Measurements from ENCODE around the gene AJAP1.

Gene AJAP1

DNA sequence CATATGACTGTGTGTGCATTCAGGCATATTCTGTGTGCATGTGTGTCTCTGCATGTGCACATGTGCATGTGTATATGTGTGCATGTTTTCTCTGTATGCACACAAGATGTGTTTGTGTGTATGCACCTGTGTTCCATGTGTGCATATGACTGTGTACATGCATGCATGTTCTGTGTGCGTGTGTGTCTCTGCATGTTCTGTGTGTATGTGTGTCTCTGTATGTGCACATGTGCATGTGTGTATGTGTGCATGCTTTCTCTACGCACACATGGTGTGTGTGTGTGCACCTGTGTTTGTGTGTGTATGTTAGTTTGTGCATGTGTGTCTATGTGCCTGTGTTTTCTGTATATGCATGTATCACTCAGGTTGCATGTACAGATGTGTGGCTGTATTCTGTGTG is 42.3 kb downstream of the AJAP1 start:
- TF ChIP-seq NFIC (IDR thresholded peaks at IDR 0.05) (no peak), FOXM1 (IDR thresholded peaks at IDR 0.05; ENCODE audit: borderline replicate concordance, low read depth) (no peak), YY1 (IDR thresholded peaks at IDR 0.05; ENCODE audit: low read depth) (no peak), TCF12 (IDR thresholded peaks at IDR 0.05; ENCODE audit: low read depth) (no peak), CEBPB (IDR thresholded peaks at IDR 0.05) (no peak), EP300 (IDR thresholded peaks at IDR 0.05; ENCODE audit: borderline replicate concordance) (no peak), TAF1 (IDR thresholded peaks at IDR 0.05; ENCODE audit: low read depth) (no peak), EGR1 (IDR thresholded peaks at IDR 0.05) (no peak), CREB1 (IDR thresholded peaks at IDR 0.05; ENCODE audit: low read depth) (no peak), TEAD4 (IDR thresholded peaks at IDR 0.05) (no peak), MAX (IDR thresholded peaks at IDR 0.05) (no peak), RAD21 (IDR thresholded peaks at IDR 0.05; ENCODE audit: low read depth) (no peak), ZBTB7A (IDR thresholded peaks at IDR 0.05; ENCODE audit: low read depth) (no peak)
- TF ChIP-seq, protein P1, sequence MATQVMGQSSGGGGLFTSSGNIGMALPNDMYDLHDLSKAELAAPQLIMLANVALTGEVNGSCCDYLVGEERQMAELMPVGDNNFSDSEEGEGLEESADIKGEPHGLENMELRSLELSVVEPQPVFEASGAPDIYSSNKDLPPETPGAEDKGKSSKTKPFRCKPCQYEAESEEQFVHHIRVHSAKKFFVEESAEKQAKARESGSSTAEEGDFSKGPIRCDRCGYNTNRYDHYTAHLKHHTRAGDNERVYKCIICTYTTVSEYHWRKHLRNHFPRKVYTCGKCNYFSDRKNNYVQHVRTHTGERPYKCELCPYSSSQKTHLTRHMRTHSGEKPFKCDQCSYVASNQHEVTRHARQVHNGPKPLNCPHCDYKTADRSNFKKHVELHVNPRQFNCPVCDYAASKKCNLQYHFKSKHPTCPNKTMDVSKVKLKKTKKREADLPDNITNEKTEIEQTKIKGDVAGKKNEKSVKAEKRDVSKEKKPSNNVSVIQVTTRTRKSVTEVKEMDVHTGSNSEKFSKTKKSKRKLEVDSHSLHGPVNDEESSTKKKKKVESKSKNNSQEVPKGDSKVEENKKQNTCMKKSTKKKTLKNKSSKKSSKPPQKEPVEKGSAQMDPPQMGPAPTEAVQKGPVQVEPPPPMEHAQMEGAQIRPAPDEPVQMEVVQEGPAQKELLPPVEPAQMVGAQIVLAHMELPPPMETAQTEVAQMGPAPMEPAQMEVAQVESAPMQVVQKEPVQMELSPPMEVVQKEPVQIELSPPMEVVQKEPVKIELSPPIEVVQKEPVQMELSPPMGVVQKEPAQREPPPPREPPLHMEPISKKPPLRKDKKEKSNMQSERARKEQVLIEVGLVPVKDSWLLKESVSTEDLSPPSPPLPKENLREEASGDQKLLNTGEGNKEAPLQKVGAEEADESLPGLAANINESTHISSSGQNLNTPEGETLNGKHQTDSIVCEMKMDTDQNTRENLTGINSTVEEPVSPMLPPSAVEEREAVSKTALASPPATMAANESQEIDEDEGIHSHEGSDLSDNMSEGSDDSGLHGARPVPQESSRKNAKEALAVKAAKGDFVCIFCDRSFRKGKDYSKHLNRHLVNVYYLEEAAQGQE (IDR thresholded peaks at IDR 0.05; ENCODE audit: low read depth): no peak
- TF ChIP-seq, protein P2, sequence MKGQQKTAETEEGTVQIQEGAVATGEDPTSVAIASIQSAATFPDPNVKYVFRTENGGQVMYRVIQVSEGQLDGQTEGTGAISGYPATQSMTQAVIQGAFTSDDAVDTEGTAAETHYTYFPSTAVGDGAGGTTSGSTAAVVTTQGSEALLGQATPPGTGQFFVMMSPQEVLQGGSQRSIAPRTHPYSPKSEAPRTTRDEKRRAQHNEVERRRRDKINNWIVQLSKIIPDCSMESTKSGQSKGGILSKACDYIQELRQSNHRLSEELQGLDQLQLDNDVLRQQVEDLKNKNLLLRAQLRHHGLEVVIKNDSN (IDR thresholded peaks at IDR 0.05): no peak

- TF ChIP-seq FOXM1 (IDR thresholded peaks at IDR 0.05; ENCODE audit: borderline replicate concordance, low read depth): no peak
Measured at GRCh38 chr1:4697801-4698200, 43.4 kb downstream of the AJAP1 start.

DNA sequence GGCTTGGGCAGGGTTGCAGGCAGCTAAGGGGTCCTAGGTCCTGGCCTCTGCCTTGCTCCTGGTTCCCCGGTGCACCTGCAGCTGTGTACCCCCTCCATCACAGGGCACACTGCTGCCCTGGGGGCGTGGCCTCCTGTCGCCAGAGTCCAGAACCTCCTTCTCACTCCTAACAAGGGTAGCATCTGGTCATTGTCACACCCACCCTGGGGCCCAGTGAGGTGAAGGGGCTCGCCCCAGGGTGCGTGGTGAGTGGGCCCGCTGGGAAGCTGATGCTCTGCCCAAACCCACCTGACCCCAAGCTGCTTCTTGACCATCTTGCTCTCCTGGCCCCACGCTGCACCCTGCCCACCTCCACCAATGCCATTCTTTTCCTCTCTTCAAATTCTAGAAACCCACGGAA is 44.5 kb downstream of the AJAP1 start:
- TF ChIP-seq YY1 (IDR thresholded peaks at IDR 0.05; ENCODE audit: low read depth): no peak
- no peak for TF ChIP-seq EGR1 (IDR thresholded peaks at IDR 0.05)
- no peak for TF ChIP-seq ZBTB7A (IDR thresholded peaks at IDR 0.05; ENCODE audit: low read depth)
- TF ChIP-seq TEAD4 (IDR thresholded peaks at IDR 0.05): no peak
- TF ChIP-seq, protein P2 (IDR thresholded peaks at IDR 0.05): no peak
- TF ChIP-seq CEBPB (IDR thresholded peaks at IDR 0.05): no peak
- TF ChIP-seq TCF12 (IDR thresholded peaks at IDR 0.05; ENCODE audit: low read depth): no peak
- no peak for TF ChIP-seq NFIC (IDR thresholded peaks at IDR 0.05)
- TF ChIP-seq MAX (IDR thresholded peaks at IDR 0.05): no peak
- no peak for TF ChIP-seq CREB1 (IDR thresholded peaks at IDR 0.05; ENCODE audit: low read depth)
- TF ChIP-seq, protein P1 (IDR thresholded peaks at IDR 0.05; ENCODE audit: low read depth): no peak
- no peak for TF ChIP-seq EP300 (IDR thresholded peaks at IDR 0.05; ENCODE audit: borderline replicate concordance)
- no peak for TF ChIP-seq TAF1 (IDR thresholded peaks at IDR 0.05; ENCODE audit: low read depth)
- TF ChIP-seq RAD21 (IDR thresholded peaks at IDR 0.05; ENCODE audit: low read depth): no peak
- no peak for TF ChIP-seq FOXM1 (IDR thresholded peaks at IDR 0.05; ENCODE audit: borderline replicate concordance, low read depth)

GRCh38 chr1:4699376-4700301 is 45.2 kb downstream of the AJAP1 start:
- TF ChIP-seq FOXM1 (IDR thresholded peaks at IDR 0.05; ENCODE audit: borderline replicate concordance, low read depth) (no peak), MAX (IDR thresholded peaks at IDR 0.05) (no peak)
- TF ChIP-seq, protein P2 (IDR thresholded peaks at IDR 0.05): no peak

GRCh38 chr1:4700801-4701200 is 46.4 kb downstream of the AJAP1 start:
- no peak for TF ChIP-seq EGR1 (IDR thresholded peaks at IDR 0.05)

- TF ChIP-seq NFIC (IDR thresholded peaks at IDR 0.05) (no peak), MAX (IDR thresholded peaks at IDR 0.05) (no peak), CREB1 (IDR thresholded peaks at IDR 0.05; ENCODE audit: low read depth) (no peak), TAF1 (IDR thresholded peaks at IDR 0.05; ENCODE audit: low read depth) (no peak), ZBTB7A (IDR thresholded peaks at IDR 0.05; ENCODE audit: low read depth) (no peak), YY1 (IDR thresholded peaks at IDR 0.05; ENCODE audit: low read depth) (no peak), TEAD4 (IDR thresholded peaks at IDR 0.05) (no peak), EGR1 (IDR thresholded peaks at IDR 0.05) (no peak), CEBPB (IDR thresholded peaks at IDR 0.05) (no peak), FOXM1 (IDR thresholded peaks at IDR 0.05; ENCODE audit: borderline replicate concordance, low read depth) (no peak), TCF12 (IDR thresholded peaks at IDR 0.05; ENCODE audit: low read depth) (no peak), EP300 (IDR thresholded peaks at IDR 0.05; ENCODE audit: borderline replicate concordance) (no peak), RAD21 (IDR thresholded peaks at IDR 0.05; ENCODE audit: low read depth) (no peak)
- TF ChIP-seq, protein P2 (IDR thresholded peaks at IDR 0.05): no peak
- TF ChIP-seq, protein P1 (IDR thresholded peaks at IDR 0.05; ENCODE audit: low read depth): no peak
Measured at GRCh38 chr1:4701276-4701675, 46.9 kb downstream of the AJAP1 start.

Measured in Ishikawa (cell line).